ENCODE results near the gene PROP1. TPM values are rescaled to one million over a fixed set of nuclear protein-coding genes. Genes with fewer than 3 reads are reported as not detected.

Gene PROP1
- total and polyA plus RNA-seq, 2 experiments from 2014 or later: 0.10 TPM; not detected in 1

Other genes starting within 250 kb of the PROP1 start
- gene FAM153A, start 213.3 kb downstream of the PROP1 start, total RNA-seq: 0.27 and 1.6 TPM in 2 replicates
- 0.23 and 0.56 TPM in 2 replicates for gene FAM153A, start 213.3 kb downstream of the PROP1 start, polyA plus RNA-seq
- 1.4 and 2.3 TPM in 2 replicates for gene N4BP3, start 117.3 kb upstream of the PROP1 start, total RNA-seq
- 1.3 and 1.6 TPM in 2 replicates for gene N4BP3, start 117.3 kb upstream of the PROP1 start, polyA plus RNA-seq
- gene RMND5B, start 134.8 kb upstream of the PROP1 start, total RNA-seq: 24.6 and 27.2 TPM in 2 replicates
- gene RMND5B, start 134.8 kb upstream of the PROP1 start, polyA plus RNA-seq: 33.2 and 42.2 TPM in 2 replicates
- 178 and 188 TPM in 2 replicates for gene NHP2, start 157.6 kb upstream of the PROP1 start, total RNA-seq
- 148 and 149 TPM in 2 replicates for gene NHP2, start 157.6 kb upstream of the PROP1 start, polyA plus RNA-seq
- gene GMCL2, start 191.1 kb upstream of the PROP1 start, total RNA-seq: not detected in 2 replicates
- gene GMCL2, start 191.1 kb upstream of the PROP1 start, polyA plus RNA-seq: not detected in 2 replicates
- 83.2 and 85.2 TPM in 2 replicates for gene HNRNPAB, start 208.3 kb upstream of the PROP1 start, total RNA-seq
- 169 and 175 TPM in 2 replicates for gene HNRNPAB, start 208.3 kb upstream of the PROP1 start, polyA plus RNA-seq
- gene PHYKPL, start 236.6 kb upstream of the PROP1 start, total RNA-seq: 35.4 and 40.3 TPM in 2 replicates
- 60.0 and 82.2 TPM in 2 replicates for gene PHYKPL, start 236.6 kb upstream of the PROP1 start, polyA plus RNA-seq

Data from hepatocyte (in vitro differentiated cells).